BLaER1 (cell line): ENCODE measurements around the gene NPAS3.

Source experiments
- H3K27ac ChIP-seq: shearing (Covaris generic); formaldehyde crosslinking; 2 replicates; pipeline ENCODE4 v1.8.1; 2022
- H3K27me3 ChIP-seq: shearing (Covaris generic); formaldehyde crosslinking; 2 replicates; pipeline ENCODE4 v1.8.1; 2022
- H3K36me3 ChIP-seq: shearing (Covaris generic); formaldehyde crosslinking; 2 replicates; pipeline ENCODE4 v1.8.1; 2022
- H3K4me1 ChIP-seq: shearing (Covaris generic); formaldehyde crosslinking; 2 replicates; pipeline ENCODE4 v1.8.1; 2022
- H3K4me2 ChIP-seq: shearing (Covaris generic); formaldehyde crosslinking; 2 replicates; pipeline ENCODE4 v1.8.1; 2022
- H3K4me3 ChIP-seq: shearing (Covaris generic); formaldehyde crosslinking; 2 replicates; pipeline ENCODE4 v1.8.1; 2022
- H3K9ac ChIP-seq: shearing (Covaris generic); formaldehyde crosslinking; 2 replicates; pipeline ENCODE4 v1.8.1; 2022
- H3K9me3 ChIP-seq: shearing (Covaris generic); formaldehyde crosslinking; 2 replicates; pipeline ENCODE4 v1.8.1; 2022
- H4K20me1 ChIP-seq: shearing (Covaris generic); formaldehyde crosslinking; 2 replicates; pipeline ENCODE4 v1.8.1; 2022
- Cebpa-rat ChIP-seq: shearing (Covaris generic); IDR thresholded peaks from 2 replicates; pipeline ENCODE4 v1.8.1; 2022

Gene NPAS3

DNA sequence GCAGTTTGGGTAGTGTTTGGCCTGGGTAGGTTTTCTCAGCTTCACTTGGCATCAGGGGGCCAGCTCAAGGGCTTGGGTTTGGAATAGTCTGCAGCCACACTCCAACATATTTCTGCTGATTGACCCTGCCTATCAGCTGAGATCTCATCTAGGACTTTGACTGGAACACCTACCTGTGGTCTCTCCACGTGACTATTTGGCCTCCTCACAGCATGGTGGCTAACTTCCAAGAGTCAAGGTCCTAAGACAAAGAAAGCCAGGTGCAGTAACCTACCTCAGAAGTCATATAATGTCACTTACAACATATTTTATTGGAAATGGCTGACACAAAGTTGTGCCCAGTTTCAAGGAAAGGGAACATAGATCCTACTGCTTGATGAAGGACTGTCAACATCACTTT is 531.2 kb downstream of the NPAS3 start:
- Histone ChIP-seq H3K27ac (no peak overlapping the region), H4K20me1 (no peaks in the 10 kb centered on the region), H3K4me3 (no peak overlapping the region), H3K4me2 (no peak overlapping the region), H3K9me3 (no peaks in the 10 kb centered on the region), H3K4me1 (no peaks in the 10 kb centered on the region), H3K9ac (no peak overlapping the region), H3K36me3 (no peaks in the 10 kb centered on the region), H3K27me3 (no peaks in the 10 kb centered on the region)
- TF ChIP-seq Cebpa-rat: no peak

DNA sequence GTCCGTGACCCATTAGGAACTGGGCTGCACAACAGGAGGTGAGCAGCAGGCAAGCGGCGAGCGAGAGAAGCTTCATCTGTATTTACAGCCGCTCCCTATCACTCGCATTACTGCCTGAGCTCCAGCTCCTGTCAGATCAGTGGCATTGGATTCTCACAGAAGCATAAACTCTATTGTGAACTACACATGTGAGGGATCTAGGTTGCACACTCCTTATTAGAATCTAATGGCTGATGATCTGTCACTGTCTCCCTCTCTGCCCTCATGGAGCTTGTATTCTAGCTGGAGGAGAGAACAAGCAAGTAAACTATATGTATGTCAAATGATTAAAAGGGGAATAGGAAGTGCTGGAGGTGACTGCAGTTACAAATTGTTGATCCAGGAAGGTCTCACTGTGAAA is 533.1 kb downstream of the NPAS3 start:
- no peak overlapping the region for H3K4me2 ChIP-seq
- no peaks in the 10 kb centered on the region for H3K9me3 ChIP-seq
- no peaks in the 10 kb centered on the region for H3K27me3 ChIP-seq
- H3K27ac ChIP-seq: no peak overlapping the region
- H3K9ac ChIP-seq: no peak overlapping the region
- no peaks in the 10 kb centered on the region for H3K36me3 ChIP-seq
- no peak for TF ChIP-seq Cebpa-rat
- H3K4me1 ChIP-seq: no peaks in the 10 kb centered on the region
- no peaks in the 10 kb centered on the region for H4K20me1 ChIP-seq
- no peak overlapping the region for H3K4me3 ChIP-seq

DNA sequence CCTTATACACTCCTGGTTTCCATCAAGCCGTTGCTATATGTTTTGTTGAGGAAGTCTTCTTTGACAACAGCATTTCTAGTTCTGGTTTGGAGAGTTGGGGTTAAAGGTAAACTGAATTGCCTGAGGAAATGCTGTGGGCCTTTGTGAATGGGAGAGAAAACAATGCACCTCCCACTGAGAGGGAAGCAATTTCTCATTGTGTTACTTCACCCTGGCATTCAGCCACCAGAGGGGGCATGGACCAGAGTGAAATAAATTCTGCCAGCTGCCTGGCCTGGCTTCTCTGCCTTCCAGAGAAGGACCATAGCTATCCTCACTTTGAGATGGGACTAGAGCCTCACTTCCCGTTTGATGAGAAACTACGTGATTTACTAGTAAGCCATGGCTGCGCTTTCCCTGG is 536.9 kb downstream of the NPAS3 start:
- Histone ChIP-seq H3K27ac (no peak overlapping the region), H3K4me2 (no peak overlapping the region), H3K27me3 (no peaks in the 10 kb centered on the region), H3K36me3 (no peaks in the 10 kb centered on the region), H3K9ac (no peak overlapping the region), H3K4me3 (no peak overlapping the region), H3K4me1 (no peaks in the 10 kb centered on the region), H4K20me1 (no peaks in the 10 kb centered on the region), H3K9me3 (no peaks in the 10 kb centered on the region)
- no peak for TF ChIP-seq Cebpa-rat

DNA sequence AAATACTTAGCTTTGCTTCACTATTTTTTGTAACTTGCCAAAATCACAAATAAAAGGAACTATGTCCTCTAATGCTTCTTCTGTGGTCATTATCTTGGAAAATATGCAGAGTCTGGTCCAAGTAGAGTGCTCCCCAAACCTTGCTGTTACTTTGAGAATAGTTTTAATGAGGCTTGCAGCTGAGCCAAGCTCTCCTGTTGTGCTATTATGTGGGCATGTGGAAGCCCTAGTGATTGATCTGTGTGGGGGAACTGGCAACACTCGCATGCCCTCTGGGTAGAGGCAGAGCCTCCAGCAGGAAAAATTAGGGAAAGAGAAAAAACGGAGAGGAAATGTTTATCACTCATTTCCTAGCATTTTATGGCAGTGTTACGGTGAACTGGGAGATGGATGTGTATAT is 539.1 kb downstream of the NPAS3 start:
- Histone ChIP-seq H3K4me3 (no peak overlapping the region), H4K20me1 (no peaks in the 10 kb centered on the region), H3K9me3 (no peaks in the 10 kb centered on the region), H3K4me2 (no peak overlapping the region), H3K4me1 (0 out of 2 replicates have a peak, but pooled peaks cover under 1% of the 10 kb centered on the region), H3K27ac (no peak overlapping the region), H3K9ac (no peak overlapping the region), H3K36me3 (no peaks in the 10 kb centered on the region), H3K27me3 (no peaks in the 10 kb centered on the region)
- no peak for TF ChIP-seq Cebpa-rat

DNA sequence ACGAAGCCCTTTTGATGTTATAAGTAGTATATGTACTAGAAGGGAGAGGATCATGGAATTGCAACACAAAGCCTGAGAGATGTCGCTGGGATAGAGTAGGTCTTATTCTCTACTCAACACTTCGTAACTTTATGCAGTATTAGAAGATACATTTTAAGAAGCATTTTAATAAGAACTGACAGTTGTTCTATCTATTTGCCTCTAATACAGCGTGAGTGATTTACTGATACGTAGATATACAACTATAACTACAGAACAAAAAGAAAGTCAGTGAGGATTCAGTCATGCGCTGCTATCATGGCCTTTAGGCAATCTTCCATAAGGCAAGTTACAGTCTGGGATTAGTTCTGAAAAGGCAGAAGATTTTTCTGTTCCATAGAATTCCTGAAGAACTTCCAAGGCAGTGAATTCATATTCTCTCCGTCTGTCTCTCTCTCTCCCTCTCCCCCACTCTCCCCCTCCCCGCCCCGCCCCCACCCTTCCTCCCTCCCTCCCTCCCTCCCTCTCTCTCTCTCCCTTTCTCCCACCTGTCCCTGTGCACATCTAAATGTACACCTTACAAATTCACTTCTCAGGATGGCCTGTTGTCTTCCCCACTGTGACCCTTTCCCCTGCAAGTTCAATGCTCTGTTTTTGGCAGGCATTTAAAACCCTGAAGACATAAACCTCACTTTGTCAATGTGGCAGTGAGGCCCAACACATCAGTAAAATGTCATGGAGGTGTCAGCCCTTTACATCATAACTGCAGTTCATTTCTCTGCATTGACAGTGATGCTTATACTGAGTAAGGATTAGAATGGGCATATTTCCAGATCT is 541.6 kb downstream of the NPAS3 start:
- Histone ChIP-seq H3K9me3 (no peaks in the 10 kb centered on the region), H4K20me1 (no peaks in the 10 kb centered on the region), H3K4me3 (no peak overlapping the region), H3K4me2 (no peak overlapping the region), H3K9ac (no peak overlapping the region), H3K4me1 (peaks cover 25% of the 10 kb centered on the region), H3K36me3 (no peaks in the 10 kb centered on the region), H3K27ac (no peak overlapping the region), H3K27me3 (no peaks in the 10 kb centered on the region)
- TF ChIP-seq Cebpa-rat: no peak

DNA sequence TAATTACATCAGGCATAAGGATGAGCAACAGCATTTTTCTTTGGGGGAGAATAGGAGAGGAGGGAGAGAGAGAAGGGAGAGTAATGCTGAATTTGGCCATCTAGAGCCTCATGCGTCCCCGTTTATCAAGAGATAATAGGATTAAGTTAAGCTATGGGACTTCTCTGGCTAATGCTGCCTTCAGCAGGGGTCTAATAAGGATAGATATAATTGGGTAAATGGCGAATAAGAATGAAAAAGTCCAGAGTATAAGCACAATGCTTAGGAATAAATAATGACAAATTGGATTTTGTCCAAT is 542.2 kb downstream of the NPAS3 start:
- Histone ChIP-seq H3K4me2 (no peak overlapping the region), H3K36me3 (no peaks in the 10 kb centered on the region), H3K9ac (no peak overlapping the region), H3K27me3 (no peaks in the 10 kb centered on the region), H4K20me1 (no peaks in the 10 kb centered on the region), H3K4me1 (peaks cover 25% of the 10 kb centered on the region), H3K9me3 (no peaks in the 10 kb centered on the region), H3K4me3 (no peak overlapping the region), H3K27ac (no peak overlapping the region)
- no peak for TF ChIP-seq Cebpa-rat

DNA sequence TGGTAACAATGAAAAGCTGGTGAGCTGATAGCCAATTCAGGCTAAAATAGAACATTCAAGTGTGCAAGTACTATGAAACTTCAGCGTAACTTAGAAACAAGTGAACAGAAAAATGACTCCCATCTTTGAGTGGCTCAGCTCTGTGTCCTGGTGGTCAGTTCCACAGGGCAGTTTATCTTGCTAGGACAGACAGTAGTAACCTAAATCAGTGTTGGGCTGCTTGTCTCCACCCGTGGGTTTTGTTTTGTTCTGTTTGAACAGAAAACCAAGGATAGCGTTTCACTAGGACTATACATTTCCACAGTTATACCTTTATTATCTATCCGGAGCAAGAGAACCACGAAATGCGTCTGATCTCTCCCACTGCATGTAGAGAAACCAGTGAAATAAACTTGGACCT is 544.4 kb downstream of the NPAS3 start:
- H3K9me3 ChIP-seq: no peaks in the 10 kb centered on the region

DNA sequence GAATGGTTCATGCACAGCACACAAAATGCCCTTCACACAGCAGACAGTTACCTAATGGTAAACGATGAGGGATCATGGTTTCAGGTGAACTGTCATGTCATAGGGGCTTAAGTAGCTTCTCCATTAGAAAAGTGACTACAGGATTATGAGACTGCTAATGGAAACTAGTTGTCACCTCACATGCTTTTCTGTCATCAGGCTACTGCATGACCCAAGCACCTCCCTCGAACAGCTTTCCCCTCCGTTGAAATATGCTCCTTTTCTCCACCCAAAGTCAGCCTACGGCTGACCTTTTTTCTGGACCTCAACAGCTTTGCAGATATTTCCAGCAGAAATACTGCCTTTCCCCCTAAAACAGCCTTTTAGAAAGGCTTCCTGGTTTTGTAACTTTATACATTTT is 544.9 kb downstream of the NPAS3 start:
- H3K9ac ChIP-seq: no peak overlapping the region
- H3K36me3 ChIP-seq: no peaks in the 10 kb centered on the region
- H3K27ac ChIP-seq: no peak overlapping the region
- no peaks in the 10 kb centered on the region for H4K20me1 ChIP-seq
- no peaks in the 10 kb centered on the region for H3K27me3 ChIP-seq
- peak overlapping the region; percentile 51 for H3K4me2 ChIP-seq
- no peaks in the 10 kb centered on the region for H3K9me3 ChIP-seq
- TF ChIP-seq Cebpa-rat: no peak
- H3K4me3 ChIP-seq: no peak overlapping the region
- H3K4me1 ChIP-seq: peaks cover 25% of the 10 kb centered on the region

More for the DNA sequence above, 544.4 kb downstream of the NPAS3 start:
- H3K9ac ChIP-seq: no peak overlapping the region
- no peaks in the 10 kb centered on the region for H3K27me3 ChIP-seq
- H3K4me2 ChIP-seq: peak overlapping the region; percentile 51
- no peak for TF ChIP-seq Cebpa-rat
- no peak overlapping the region for H3K27ac ChIP-seq
- H3K4me3 ChIP-seq: no peak overlapping the region
- H3K4me1 ChIP-seq: peaks cover 25% of the 10 kb centered on the region
- no peaks in the 10 kb centered on the region for H4K20me1 ChIP-seq
- no peaks in the 10 kb centered on the region for H3K36me3 ChIP-seq

DNA sequence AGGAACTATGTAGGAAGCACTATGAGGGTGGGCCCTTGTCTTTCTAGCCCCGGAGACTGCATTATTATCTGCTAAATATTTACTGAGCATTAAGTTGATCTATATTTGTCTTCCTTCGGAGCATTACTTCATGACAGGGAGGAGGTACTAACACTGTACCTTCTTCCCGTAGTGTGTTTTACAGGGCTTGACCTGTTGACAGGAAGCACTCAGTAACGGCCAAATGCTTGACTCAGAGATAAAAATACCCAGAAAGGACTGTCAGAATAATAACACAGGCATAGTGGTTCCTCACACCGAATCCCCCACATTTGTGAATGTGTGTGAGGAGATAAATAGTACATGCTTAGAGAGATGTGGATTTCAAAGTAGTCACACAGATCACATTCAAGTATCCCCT is 545.6 kb downstream of the NPAS3 start:
- no peak for TF ChIP-seq Cebpa-rat
- Histone ChIP-seq H3K27me3 (no peaks in the 10 kb centered on the region), H3K4me1 (peaks cover 25% of the 10 kb centered on the region), H3K9ac (no peak overlapping the region), H3K36me3 (no peaks in the 10 kb centered on the region), H3K27ac (no peak overlapping the region), H3K4me3 (no peak overlapping the region), H3K9me3 (no peaks in the 10 kb centered on the region), H4K20me1 (no peaks in the 10 kb centered on the region), H3K4me2 (peak overlapping the region; percentile 51)

DNA sequence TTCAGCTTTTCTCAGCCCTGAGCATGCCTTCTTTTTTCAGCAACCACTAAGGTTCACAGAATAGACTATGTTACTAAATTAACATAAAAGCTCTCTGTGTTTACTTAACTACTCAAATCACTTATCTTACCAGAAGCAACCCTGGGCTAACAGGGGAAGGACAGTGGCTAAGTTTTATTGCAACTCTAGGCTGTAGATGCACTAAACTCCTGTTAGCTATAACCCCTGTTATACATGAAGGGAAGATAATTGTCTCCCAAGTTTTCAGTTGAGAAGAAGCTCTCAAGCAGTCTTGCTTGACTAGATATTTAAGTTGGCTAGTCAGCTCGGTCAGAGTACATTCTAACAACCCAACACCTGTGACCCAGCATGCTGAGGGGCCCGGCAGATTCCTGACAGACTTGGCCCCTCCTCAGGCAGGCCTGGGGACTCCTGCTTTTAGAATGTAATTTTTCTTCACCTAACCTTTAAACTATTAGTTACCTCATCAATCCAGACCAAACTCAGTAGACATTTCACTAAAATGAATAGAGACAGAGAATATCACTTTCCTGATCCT is 547.7 kb downstream of the NPAS3 start:
- peaks cover 25% of the 10 kb centered on the region for H3K4me1 ChIP-seq
- no peak overlapping the region for H3K9ac ChIP-seq
- H3K4me3 ChIP-seq: no peak overlapping the region
- no peak overlapping the region for H3K27ac ChIP-seq
- no peaks in the 10 kb centered on the region for H4K20me1 ChIP-seq
- H3K9me3 ChIP-seq: no peaks in the 10 kb centered on the region
- H3K4me2 ChIP-seq: no peak overlapping the region
- TF ChIP-seq Cebpa-rat: no peak
- H3K36me3 ChIP-seq: no peaks in the 10 kb centered on the region
- no peaks in the 10 kb centered on the region for H3K27me3 ChIP-seq
